ENCODE measurements around the gene RIT1. TPM values are rescaled to one million over a fixed set of nuclear protein-coding genes. Genes with fewer than 3 reads are reported as not detected.

Gene RIT1
- total RNA-seq, 1 experiment from 2014 or later: 14.7 TPM

GRCh38 chr1:155944444-155944799 lies 33.3 kb upstream of the RIT1 start:
- ChIA-PET POLR2A (ENCODE audit: unreplicated experiment) (interaction anchor here (0.7 kb wide), 1 partner anchor 17 kb away, joined by 3 read pairs; no protein-coding TSS in a partner anchor), CTCF (interaction anchor here (0.7 to 1.5 kb wide), 2 partner anchors 33 to 45 kb away, joined by 4 to 11 read pairs; partner anchors contain the start of gene ARHGEF2)
- intact Hi-C loops (cut with micrococcal nuclease): no loop called here
- no peaks in the 10 kb centered on the region for H3K27me3 ChIP-seq (ENCODE audit: low read length)
- H3F3A ChIP-seq (ENCODE audit: low read length, unreplicated experiment): no peaks in the 10 kb centered on the region
- DNase-seq (no peak), ATAC-seq (peak; percentile 23)
- no TSS peak for BruUV-seq (replicated peaks)
- no peak for TF ChIP-seq EZH2phosphoT487 (IDR thresholded peaks at IDR 0.05; ENCODE audit: borderline replicate concordance, low read length)
- no peak for TF ChIP-seq CTCF (conservative IDR thresholded peaks at IDR 0.05; ENCODE audit: low read depth, low read length)
- no peak for TF ChIP-seq EZH2 (IDR thresholded peaks at IDR 0.05; ENCODE audit: low read length, unreplicated experiment)
- H3K27ac ChIP-seq (ENCODE audit: low read length): peak overlapping the region; percentile 24
- H4K20me1 ChIP-seq (ENCODE audit: low read length): no peaks in the 10 kb centered on the region
- H3K9me3 ChIP-seq (ENCODE audit: low read length): no peaks in the 10 kb centered on the region
- H3K4me2 ChIP-seq (ENCODE audit: low read length): peak overlapping the region; percentile 12; the same call in 1 of the 2 replicates
- peaks cover 29% of the 10 kb centered on the region for H3K4me1 ChIP-seq (ENCODE audit: insufficient read depth, low read length)
- no peak overlapping the region for H3K9ac ChIP-seq (ENCODE audit: low read length)
- peaks cover 23% of the 10 kb centered on the region; the same call in 1 of the 2 replicates for H3K36me3 ChIP-seq (ENCODE audit: low read depth, low read length)
- H3K4me3 ChIP-seq (ENCODE audit: low read length): no peak overlapping the region
- no peak overlapping the region for H2AFZ ChIP-seq (ENCODE audit: low read length)
- H3K9me2 ChIP-seq (replicated peaks; ENCODE audit: low read length): no peaks in the 10 kb centered on the region
- no peaks in the 10 kb centered on the region for H3K79me2 ChIP-seq (ENCODE audit: low read length)

- intact Hi-C loops (cut with micrococcal nuclease): no loop called here
- Histone ChIP-seq H3K4me1 (ENCODE audit: insufficient read depth, low read length) (peaks cover 29% of the 10 kb centered on the region), H3K27ac (ENCODE audit: low read length) (no peak overlapping the region), H3K4me3 (ENCODE audit: low read length) (no peak overlapping the region), H3K27me3 (ENCODE audit: low read length) (no peaks in the 10 kb centered on the region), H4K20me1 (ENCODE audit: low read length) (no peaks in the 10 kb centered on the region), H3K36me3 (ENCODE audit: low read depth, low read length) (peaks cover 13% of the 10 kb centered on the region; the same call in 1 of the 2 replicates), H3K9me2 (replicated peaks; ENCODE audit: low read length) (no peaks in the 10 kb centered on the region), H3K9me3 (ENCODE audit: low read length) (no peaks in the 10 kb centered on the region), H3K79me2 (ENCODE audit: low read length) (no peaks in the 10 kb centered on the region), H3F3A (ENCODE audit: low read length, unreplicated experiment) (no peaks in the 10 kb centered on the region), H3K9ac (ENCODE audit: low read length) (no peak overlapping the region), H2AFZ (ENCODE audit: low read length) (no peak overlapping the region), H3K4me2 (ENCODE audit: low read length) (no peak overlapping the region)
- ChIA-PET POLR2A (ENCODE audit: unreplicated experiment) (interaction anchor here (0.7 to 1.4 kb wide), 3 partner anchors 13 to 26 kb away, joined by 3 to 5 read pairs (median 4); no protein-coding TSS in a partner anchor), CTCF (no interaction called here)
- TF ChIP-seq CTCF (conservative IDR thresholded peaks at IDR 0.05; ENCODE audit: low read depth, low read length) (no peak), EZH2phosphoT487 (IDR thresholded peaks at IDR 0.05; ENCODE audit: borderline replicate concordance, low read length) (no peak), EZH2 (IDR thresholded peaks at IDR 0.05; ENCODE audit: low read length, unreplicated experiment) (no peak)
- ATAC-seq: no peak
- no peak for DNase-seq
- BruUV-seq (replicated peaks): no TSS peak
Measured at GRCh38 chr1:155942578-155943141, 31.5 kb upstream of the RIT1 start.

DNA sequence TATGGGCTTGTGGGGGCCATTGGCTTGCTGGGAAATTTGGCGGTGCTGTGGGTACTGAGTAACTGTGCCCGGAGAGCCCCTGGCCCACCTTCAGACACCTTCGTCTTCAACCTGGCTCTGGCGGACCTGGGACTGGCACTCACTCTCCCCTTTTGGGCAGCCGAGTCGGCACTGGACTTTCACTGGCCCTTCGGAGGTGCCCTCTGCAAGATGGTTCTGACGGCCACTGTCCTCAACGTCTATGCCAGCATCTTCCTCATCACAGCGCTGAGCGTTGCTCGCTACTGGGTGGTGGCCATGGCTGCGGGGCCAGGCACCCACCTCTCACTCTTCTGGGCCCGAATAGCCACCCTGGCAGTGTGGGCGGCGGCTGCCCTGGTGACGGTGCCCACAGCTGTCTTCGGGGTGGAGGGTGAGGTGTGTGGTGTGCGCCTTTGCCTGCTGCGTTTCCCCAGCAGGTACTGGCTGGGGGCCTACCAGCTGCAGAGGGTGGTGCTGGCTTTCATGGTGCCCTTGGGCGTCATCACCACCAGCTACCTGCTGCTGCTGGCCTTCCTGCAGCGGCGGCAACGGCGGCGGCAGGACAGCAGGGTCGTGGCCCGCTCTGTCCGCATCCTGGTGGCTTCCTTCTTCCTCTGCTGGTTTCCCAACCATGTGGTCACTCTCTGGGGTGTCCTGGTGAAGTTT lies 30.8 kb upstream of the RIT1 start:
- ATAC-seq (no peak), DNase-seq (no peak)
- H3K27me3 ChIP-seq (ENCODE audit: low read length): no peaks in the 10 kb centered on the region
- CTCF ChIA-PET: no interaction called here
- peaks cover 29% of the 10 kb centered on the region for H3K4me1 ChIP-seq (ENCODE audit: insufficient read depth, low read length)
- 0 out of 2 replicates have a peak overlapping the region, but pooled peaks have one; percentile 4 for H3K4me2 ChIP-seq (ENCODE audit: low read length)
- no peak overlapping the region for H3K9ac ChIP-seq (ENCODE audit: low read length)
- H3F3A ChIP-seq (ENCODE audit: low read length, unreplicated experiment): no peaks in the 10 kb centered on the region
- no peaks in the 10 kb centered on the region for H4K20me1 ChIP-seq (ENCODE audit: low read length)
- no peak overlapping the region for H3K4me3 ChIP-seq (ENCODE audit: low read length)
- H3K9me3 ChIP-seq (ENCODE audit: low read length): no peaks in the 10 kb centered on the region
- no peaks in the 10 kb centered on the region for H3K79me2 ChIP-seq (ENCODE audit: low read length)
- no peak overlapping the region for H2AFZ ChIP-seq (ENCODE audit: low read length)
- BruUV-seq (replicated peaks): no TSS peak
- H3K36me3 ChIP-seq (ENCODE audit: low read depth, low read length): peaks cover 8% of the 10 kb centered on the region; the same call in 1 of the 2 replicates
- no peak for TF ChIP-seq CTCF (conservative IDR thresholded peaks at IDR 0.05; ENCODE audit: low read depth, low read length)
- no peak for TF ChIP-seq EZH2 (IDR thresholded peaks at IDR 0.05; ENCODE audit: low read length, unreplicated experiment)
- no peak for TF ChIP-seq EZH2phosphoT487 (IDR thresholded peaks at IDR 0.05; ENCODE audit: borderline replicate concordance, low read length)
- no peaks in the 10 kb centered on the region for H3K9me2 ChIP-seq (replicated peaks; ENCODE audit: low read length)
- intact Hi-C loops (cut with micrococcal nuclease): no loop called here
- no peak overlapping the region for H3K27ac ChIP-seq (ENCODE audit: low read length)
- POLR2A ChIA-PET (ENCODE audit: unreplicated experiment): interaction anchor here (0.5 to 1.4 kb wide), 2 partner anchors 12 to 58 kb away, joined by 3 to 4 read pairs; no protein-coding TSS in a partner anchor
